Measurements from ENCODE around the gene KRTAP3-3.
"Not testable (repeated sequence)": the region's sequence is repeated elsewhere in the genome, so short reads cannot be mapped to it uniquely, and the experiment has no call there.

KRTAP3-3 gene

DNA sequence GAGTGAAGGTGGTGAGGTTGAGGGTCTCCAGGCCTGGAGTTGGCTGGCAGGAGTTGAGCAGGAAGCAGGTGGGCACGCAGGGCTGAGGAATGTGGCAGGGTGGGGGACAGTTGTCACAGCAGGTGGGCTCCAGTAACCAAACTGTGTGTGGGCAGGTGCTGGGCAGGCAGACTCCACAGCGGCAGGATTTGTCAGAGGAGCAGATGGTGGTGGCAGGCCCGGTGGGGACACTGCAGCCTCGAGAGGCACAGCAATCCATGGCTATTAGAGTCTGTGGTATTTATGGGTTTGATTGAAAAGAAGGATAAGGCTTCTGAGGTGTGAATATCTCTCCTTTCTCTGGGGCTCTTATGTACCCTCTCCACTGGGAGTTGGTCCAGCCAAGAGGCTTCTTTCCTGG lies at the start of gene KRTAP3-3:
TSS of gene KRTAP3-3 (minus strand) at position 326 of the 400 bp plus-strand sequence. CDS start at position 259, 67 bp downstream.
- DNase-seq = peak; percentile 13
- Histone ChIP-seq H3K4me2 (ENCODE audit: insufficient read depth, low read length) (no peak within 1 kb of the TSS), H3K9ac (ENCODE audit: low read depth, low read length) (no peak within 1 kb of the TSS), H3K4me3 (ENCODE audit: low read depth in 1 of 2, low read length in 2 of 2) (no peak within 1 kb of the TSS), H3K79me2 (ENCODE audit: insufficient read depth, low read length) (no peaks in the 10 kb centered on the region), H3K27ac (ENCODE audit: low read length) (no peak within 1 kb of the TSS), H4K20me1 (ENCODE audit: insufficient read depth, low read length) (no peaks in the 10 kb centered on the region), H2AFZ (ENCODE audit: low read depth, low read length) (no peak within 1 kb of the TSS), H3K27me3 (ENCODE audit: insufficient read depth, low read length, poor library complexity) (peaks cover 35% of the 10 kb centered on the region), H3K4me1 (ENCODE audit: insufficient read depth, low read length) (no peaks in the 10 kb centered on the region), H3K9me3 (ENCODE audit: insufficient read depth, low read length, severe bottlenecking) (no peaks in the 10 kb centered on the region), H3K36me3 (ENCODE audit: insufficient read depth, low read length) (no peaks in the 10 kb centered on the region)
- TF ChIP-seq EZH2 (IDR thresholded peaks at IDR 0.05; ENCODE audit: borderline replicate concordance, low read depth, low read length, severe bottlenecking) = no peak
- TF ChIP-seq, protein P1, sequence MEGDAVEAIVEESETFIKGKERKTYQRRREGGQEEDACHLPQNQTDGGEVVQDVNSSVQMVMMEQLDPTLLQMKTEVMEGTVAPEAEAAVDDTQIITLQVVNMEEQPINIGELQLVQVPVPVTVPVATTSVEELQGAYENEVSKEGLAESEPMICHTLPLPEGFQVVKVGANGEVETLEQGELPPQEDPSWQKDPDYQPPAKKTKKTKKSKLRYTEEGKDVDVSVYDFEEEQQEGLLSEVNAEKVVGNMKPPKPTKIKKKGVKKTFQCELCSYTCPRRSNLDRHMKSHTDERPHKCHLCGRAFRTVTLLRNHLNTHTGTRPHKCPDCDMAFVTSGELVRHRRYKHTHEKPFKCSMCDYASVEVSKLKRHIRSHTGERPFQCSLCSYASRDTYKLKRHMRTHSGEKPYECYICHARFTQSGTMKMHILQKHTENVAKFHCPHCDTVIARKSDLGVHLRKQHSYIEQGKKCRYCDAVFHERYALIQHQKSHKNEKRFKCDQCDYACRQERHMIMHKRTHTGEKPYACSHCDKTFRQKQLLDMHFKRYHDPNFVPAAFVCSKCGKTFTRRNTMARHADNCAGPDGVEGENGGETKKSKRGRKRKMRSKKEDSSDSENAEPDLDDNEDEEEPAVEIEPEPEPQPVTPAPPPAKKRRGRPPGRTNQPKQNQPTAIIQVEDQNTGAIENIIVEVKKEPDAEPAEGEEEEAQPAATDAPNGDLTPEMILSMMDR (IDR thresholded peaks at IDR 0.05; ENCODE audit: borderline replicate concordance, extremely low read depth, low read length, poor library complexity, severe bottlenecking) = no peak
- ATAC-seq (ENCODE audit: insufficient read depth, low read depth) = peak; percentile 33; the same call in 1 of the 3 replicates

DNA sequence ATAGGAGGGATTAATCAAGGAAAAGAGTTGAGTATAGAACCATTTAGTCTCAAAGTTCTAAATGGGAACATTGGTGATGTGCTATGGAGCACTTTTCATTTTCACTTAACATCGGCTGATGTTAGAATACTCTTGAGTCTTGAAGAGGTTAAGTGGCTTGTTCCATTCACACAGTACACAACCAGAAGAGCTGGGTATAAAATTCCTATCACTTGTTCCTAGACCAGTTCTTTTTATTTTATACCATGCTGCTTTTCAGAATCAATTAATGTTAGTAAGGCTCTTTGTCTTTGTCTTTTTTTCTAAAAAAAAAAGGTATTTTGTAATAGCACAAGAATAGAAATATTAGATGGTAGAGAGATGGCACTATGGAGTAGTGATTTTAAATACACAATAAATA lies 49.0 kb upstream of the KRTAP3-3 start:
- Histone ChIP-seq H3K27ac (ENCODE audit: low read length) (no peak overlapping the region), H4K20me1 (ENCODE audit: insufficient read depth, low read length) (no peaks in the 10 kb centered on the region), H3K4me3 (ENCODE audit: low read depth in 1 of 2, low read length in 2 of 2) (no peak overlapping the region), H3K79me2 (ENCODE audit: insufficient read depth, low read length) (no peaks in the 10 kb centered on the region), H3K4me2 (ENCODE audit: insufficient read depth, low read length) (no peak overlapping the region), H3K36me3 (ENCODE audit: insufficient read depth, low read length) (no peaks in the 10 kb centered on the region), H3K27me3 (ENCODE audit: insufficient read depth, low read length, poor library complexity) (peaks cover 6% of the 10 kb centered on the region), H3K9ac (ENCODE audit: low read depth, low read length) (no peak overlapping the region), H3K4me1 (ENCODE audit: insufficient read depth, low read length) (no peaks in the 10 kb centered on the region), H2AFZ (ENCODE audit: low read depth, low read length) (no peak overlapping the region), H3K9me3 (ENCODE audit: insufficient read depth, low read length, severe bottlenecking) (peaks cover 2% of the 10 kb centered on the region)
- DNase-seq (no peak), ATAC-seq (ENCODE audit: insufficient read depth, low read depth) (no peak)
- TF ChIP-seq, protein P1 (IDR thresholded peaks at IDR 0.05; ENCODE audit: borderline replicate concordance, extremely low read depth, low read length, poor library complexity, severe bottlenecking) = no peak

DNA sequence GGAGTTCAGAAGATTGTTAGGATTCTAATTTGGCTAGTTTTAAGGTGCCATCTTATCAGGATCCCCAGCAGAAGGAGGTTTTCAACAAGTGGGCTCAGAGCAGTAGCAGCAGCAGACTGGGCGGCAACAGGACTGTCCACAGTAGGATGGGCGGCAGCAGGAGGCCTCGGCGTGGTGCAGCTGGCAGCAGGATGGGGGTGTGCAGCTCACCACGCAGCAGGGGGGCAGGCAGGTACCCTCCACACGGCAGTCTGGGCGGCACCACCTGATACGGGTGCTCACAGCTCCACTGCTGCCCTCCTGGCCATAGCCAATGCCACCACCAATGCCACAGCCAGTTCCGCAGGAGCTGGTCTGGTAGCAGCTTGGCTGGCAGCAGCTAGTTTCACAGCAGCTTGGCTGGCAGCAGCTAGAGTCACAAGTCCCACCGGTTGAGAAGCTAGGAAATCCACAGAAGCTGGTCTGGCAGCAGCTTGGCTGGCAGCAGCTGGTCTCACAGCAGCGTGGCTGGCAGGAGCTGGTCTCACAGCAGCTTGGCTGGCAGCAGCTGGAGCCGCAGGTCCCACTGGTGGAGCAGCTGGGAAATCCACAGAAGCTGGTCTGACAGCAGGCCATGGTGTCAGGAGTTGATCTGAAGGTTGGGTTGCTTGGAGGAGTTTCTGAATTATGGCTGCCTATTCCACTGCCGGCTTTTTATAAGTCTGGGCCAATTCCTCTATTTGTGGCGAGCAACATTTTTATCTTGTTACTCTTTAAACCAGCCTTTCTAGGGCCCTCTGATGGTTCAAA lies 47.0 kb upstream of the KRTAP3-3 start, which contains the start of gene KRTAP1-1:
TSS of gene KRTAP1-1 (minus strand) at position 668 of the 789 bp plus-strand sequence. CDS start at position 615, 53 bp downstream.
- not testable (repeated sequence) for H3K4me1 ChIP-seq (ENCODE audit: insufficient read depth, low read length); H2AFZ ChIP-seq (ENCODE audit: low read depth, low read length); ATAC-seq (ENCODE audit: insufficient read depth, low read depth); H3K9ac ChIP-seq (ENCODE audit: low read depth, low read length); H3K79me2 ChIP-seq (ENCODE audit: insufficient read depth, low read length); H3K4me3 ChIP-seq (ENCODE audit: low read depth in 1 of 2, low read length in 2 of 2); H3K27me3 ChIP-seq (ENCODE audit: insufficient read depth, low read length, poor library complexity); H3K36me3 ChIP-seq (ENCODE audit: insufficient read depth, low read length); DNase-seq; H3K4me2 ChIP-seq (ENCODE audit: insufficient read depth, low read length); H3K9me3 ChIP-seq (ENCODE audit: insufficient read depth, low read length, severe bottlenecking); H4K20me1 ChIP-seq (ENCODE audit: insufficient read depth, low read length); H3K27ac ChIP-seq (ENCODE audit: low read length)

DNA sequence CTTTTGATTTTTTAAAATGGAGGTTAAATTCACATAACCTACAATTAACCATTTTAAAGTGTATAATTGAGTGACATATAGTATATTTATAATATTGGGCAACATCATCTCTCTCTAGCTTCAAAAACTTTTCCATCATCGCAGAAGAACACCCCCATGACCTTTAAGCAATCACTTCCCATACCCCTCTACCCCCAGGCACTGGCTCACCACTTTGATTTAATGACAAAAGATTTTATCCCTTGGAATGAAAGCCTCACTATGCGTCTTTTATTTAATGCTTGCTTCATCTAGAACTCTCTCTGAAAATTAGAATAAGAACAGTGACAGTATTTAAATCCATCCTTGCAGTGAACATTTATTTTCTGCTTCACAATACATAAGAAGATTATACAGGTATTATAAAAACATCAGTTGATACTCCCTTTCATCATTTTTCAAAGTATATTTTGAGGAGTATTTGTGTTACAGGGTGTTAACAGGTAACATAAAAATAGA lies 43.9 kb upstream of the KRTAP3-3 start:
- Histone ChIP-seq H3K9me3 (ENCODE audit: insufficient read depth, low read length, severe bottlenecking) (peaks cover 2% of the 10 kb centered on the region), H3K79me2 (ENCODE audit: insufficient read depth, low read length) (no peaks in the 10 kb centered on the region), H3K27me3 (ENCODE audit: insufficient read depth, low read length, poor library complexity) (peaks cover 9% of the 10 kb centered on the region), H3K27ac (ENCODE audit: low read length) (no peak overlapping the region), H3K9ac (ENCODE audit: low read depth, low read length) (no peak overlapping the region), H4K20me1 (ENCODE audit: insufficient read depth, low read length) (no peaks in the 10 kb centered on the region), H2AFZ (ENCODE audit: low read depth, low read length) (no peak overlapping the region), H3K4me3 (ENCODE audit: low read depth in 1 of 2, low read length in 2 of 2) (no peak overlapping the region), H3K4me2 (ENCODE audit: insufficient read depth, low read length) (no peak overlapping the region), H3K36me3 (ENCODE audit: insufficient read depth, low read length) (no peaks in the 10 kb centered on the region), H3K4me1 (ENCODE audit: insufficient read depth, low read length) (no peaks in the 10 kb centered on the region)
- DNase-seq (no peak), ATAC-seq (ENCODE audit: insufficient read depth, low read depth) (no peak)
- no peak for TF ChIP-seq EZH2 (IDR thresholded peaks at IDR 0.05; ENCODE audit: borderline replicate concordance, low read depth, low read length, severe bottlenecking)
- TF ChIP-seq, protein P1 (IDR thresholded peaks at IDR 0.05; ENCODE audit: borderline replicate concordance, extremely low read depth, low read length, poor library complexity, severe bottlenecking) = no peak

DNA sequence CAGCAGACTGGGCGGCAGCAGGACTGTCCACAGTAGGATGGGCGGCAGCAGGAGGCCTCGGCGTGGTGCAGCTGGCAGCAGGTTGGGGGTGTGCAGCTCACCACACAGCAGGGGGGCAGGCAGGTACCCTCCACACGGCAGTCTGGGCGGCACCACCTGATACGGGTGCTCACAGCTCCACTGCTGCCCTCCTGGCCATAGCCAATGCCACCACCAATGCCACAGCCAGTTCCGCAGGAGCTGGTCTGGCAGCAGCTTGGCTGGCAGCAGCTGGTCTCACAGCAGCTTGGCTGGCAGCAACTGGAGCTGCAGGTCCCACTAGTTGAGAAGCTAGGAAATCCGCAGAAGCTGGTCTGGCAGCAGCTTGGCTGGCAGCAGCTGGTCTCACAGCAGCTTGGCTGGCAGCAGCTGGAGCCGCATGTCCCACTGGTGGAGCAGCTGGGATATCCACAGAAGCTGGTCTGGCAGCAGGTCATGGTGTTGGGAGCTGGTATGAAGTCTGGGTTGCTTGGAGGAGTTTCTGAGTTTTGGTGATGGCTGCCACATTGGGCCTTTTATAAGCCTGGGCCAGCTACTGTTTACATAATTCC lies 40.5 kb upstream of the KRTAP3-3 start, which contains the start of gene KRTAP1-3:
TSS of gene KRTAP1-3 (minus strand) at position 529 of the 590 bp plus-strand sequence. CDS start at position 476, 53 bp downstream.
- H3K4me1 ChIP-seq (ENCODE audit: insufficient read depth, low read length); H3K4me2 ChIP-seq (ENCODE audit: insufficient read depth, low read length); H4K20me1 ChIP-seq (ENCODE audit: insufficient read depth, low read length); H3K27ac ChIP-seq (ENCODE audit: low read length); H3K4me3 ChIP-seq (ENCODE audit: low read depth in 1 of 2, low read length in 2 of 2); H3K36me3 ChIP-seq (ENCODE audit: insufficient read depth, low read length); H3K79me2 ChIP-seq (ENCODE audit: insufficient read depth, low read length); H3K27me3 ChIP-seq (ENCODE audit: insufficient read depth, low read length, poor library complexity); H3K9ac ChIP-seq (ENCODE audit: low read depth, low read length); H3K9me3 ChIP-seq (ENCODE audit: insufficient read depth, low read length, severe bottlenecking); H2AFZ ChIP-seq (ENCODE audit: low read depth, low read length); ATAC-seq (ENCODE audit: insufficient read depth, low read depth); DNase-seq: not testable (repeated sequence)
